ENCODE measurements around the gene TNK1.

DNA sequence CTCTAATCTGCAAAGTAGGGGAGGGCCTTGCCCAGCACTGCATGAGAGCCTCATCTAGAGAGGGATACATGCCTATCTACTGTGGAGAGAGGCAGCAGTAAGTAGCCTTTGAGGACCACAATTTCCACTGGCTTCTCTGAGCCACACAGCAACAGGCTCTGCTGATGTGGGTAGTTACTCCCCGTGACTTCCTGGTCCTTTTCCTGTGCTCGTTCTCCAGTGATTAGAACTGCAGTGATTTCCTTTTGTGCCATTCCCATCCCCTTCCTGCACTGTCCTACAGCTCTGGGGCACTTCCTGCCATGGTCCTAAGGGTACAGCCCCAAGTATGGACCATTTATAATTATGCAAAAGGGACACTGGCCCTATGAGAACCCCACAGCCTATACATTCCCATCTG lies 10.4 kb downstream of the TNK1 start:
- TF ChIP-seq, protein P1, sequence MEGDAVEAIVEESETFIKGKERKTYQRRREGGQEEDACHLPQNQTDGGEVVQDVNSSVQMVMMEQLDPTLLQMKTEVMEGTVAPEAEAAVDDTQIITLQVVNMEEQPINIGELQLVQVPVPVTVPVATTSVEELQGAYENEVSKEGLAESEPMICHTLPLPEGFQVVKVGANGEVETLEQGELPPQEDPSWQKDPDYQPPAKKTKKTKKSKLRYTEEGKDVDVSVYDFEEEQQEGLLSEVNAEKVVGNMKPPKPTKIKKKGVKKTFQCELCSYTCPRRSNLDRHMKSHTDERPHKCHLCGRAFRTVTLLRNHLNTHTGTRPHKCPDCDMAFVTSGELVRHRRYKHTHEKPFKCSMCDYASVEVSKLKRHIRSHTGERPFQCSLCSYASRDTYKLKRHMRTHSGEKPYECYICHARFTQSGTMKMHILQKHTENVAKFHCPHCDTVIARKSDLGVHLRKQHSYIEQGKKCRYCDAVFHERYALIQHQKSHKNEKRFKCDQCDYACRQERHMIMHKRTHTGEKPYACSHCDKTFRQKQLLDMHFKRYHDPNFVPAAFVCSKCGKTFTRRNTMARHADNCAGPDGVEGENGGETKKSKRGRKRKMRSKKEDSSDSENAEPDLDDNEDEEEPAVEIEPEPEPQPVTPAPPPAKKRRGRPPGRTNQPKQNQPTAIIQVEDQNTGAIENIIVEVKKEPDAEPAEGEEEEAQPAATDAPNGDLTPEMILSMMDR (IDR thresholded peaks at IDR 0.05) = no peak
- no peak for TF ChIP-seq POLR2A (IDR thresholded peaks at IDR 0.05)

Data from testis (tissue), 2 donors.